ENCODE measurements around the gene LNP1. TPM values are rescaled to one million over a fixed set of nuclear protein-coding genes. Genes with fewer than 3 reads are reported as not detected.

LNP1 gene
- total RNA-seq, 1 donor from 2014 or later, result 2.1 TPM

- intact Hi-C loops (cut with micrococcal nuclease), result no loop called here
- Mint-ChIP-seq H3K9me3 (no peaks in the 10 kb centered on the region), H3K4me3 (no peak overlapping the region), H3K27me3 (peaks cover 26% of the 10 kb centered on the region), H3K36me3 (ENCODE audit: low read depth) (no peaks in the 10 kb centered on the region), H3K27ac (no peak overlapping the region), H3K4me1 (peaks cover 7% of the 10 kb centered on the region)
- no peak for DNase-seq
Measured at GRCh38 chr3:100489118-100489517, 87.8 kb downstream of the LNP1 start.

GRCh38 chr3:100492059-100493006 is 91.0 kb downstream of the LNP1 start, which contains the start of gene TMEM45A:
Gene TMEM45A, plus strand, starts transcription at chr3:100492619. Its CDS starts 62,593 bp downstream, at chr3:100555212.
- intact Hi-C loops (cut with micrococcal nuclease), result loop anchor here (1.0 kb wide), 1 partner anchor 91 kb away; the partner anchor contains the start of genes LNP1 and TOMM70
- Mint-ChIP-seq H3K36me3 (ENCODE audit: low read depth) (no peaks in the 10 kb centered on the region), H3K4me3 (peak within 1 kb of the TSS; percentile 89), H3K9me3 (no peaks in the 10 kb centered on the region), H3K27me3 (peaks cover 29% of the 10 kb centered on the region), H3K27ac (peak within 1 kb of the TSS; percentile 31), H3K4me1 (peaks cover 7% of the 10 kb centered on the region)
- DNase-seq, result peak; percentile 93

- Mint-ChIP-seq H3K27me3 (peaks cover 19% of the 10 kb centered on the region), H3K4me3 (no peak overlapping the region), H3K4me1 (peaks cover 7% of the 10 kb centered on the region), H3K27ac (no peak overlapping the region), H3K9me3 (no peaks in the 10 kb centered on the region), H3K36me3 (ENCODE audit: low read depth) (no peaks in the 10 kb centered on the region)
- no peak for DNase-seq
- intact Hi-C loops (cut with micrococcal nuclease), result no loop called here
Measured at GRCh38 chr3:100496711-100497261, 95.4 kb downstream of the LNP1 start.

- no peaks in the 10 kb centered on the region for H3K9me3 Mint-ChIP-seq
- peaks cover 20% of the 10 kb centered on the region for H3K27me3 Mint-ChIP-seq
- no peak overlapping the region for H3K4me3 Mint-ChIP-seq
- intact Hi-C loops (cut with micrococcal nuclease), result no loop called here
- no peaks in the 10 kb centered on the region for H3K4me1 Mint-ChIP-seq
- no peak overlapping the region for H3K27ac Mint-ChIP-seq
- no peaks in the 10 kb centered on the region for H3K36me3 Mint-ChIP-seq (ENCODE audit: low read depth)
- no peak for DNase-seq
Measured at GRCh38 chr3:100499651-100500050, 98.3 kb downstream of the LNP1 start.

- no peak for DNase-seq
- H3K9me3 Mint-ChIP-seq, result no peaks in the 10 kb centered on the region
- H3K4me3 Mint-ChIP-seq, result no peak overlapping the region
- no peaks in the 10 kb centered on the region for H3K36me3 Mint-ChIP-seq (ENCODE audit: low read depth)
- H3K4me1 Mint-ChIP-seq, result no peaks in the 10 kb centered on the region
- intact Hi-C loops (cut with micrococcal nuclease), result no loop called here
- H3K27me3 Mint-ChIP-seq, result peaks cover 16% of the 10 kb centered on the region
- H3K27ac Mint-ChIP-seq, result no peak overlapping the region
Measured at GRCh38 chr3:100500320-100500880, 99.1 kb downstream of the LNP1 start.

- H3K27me3 Mint-ChIP-seq, result peaks cover 14% of the 10 kb centered on the region
- intact Hi-C loops (cut with micrococcal nuclease), result no loop called here
- no peak overlapping the region for H3K27ac Mint-ChIP-seq
- H3K9me3 Mint-ChIP-seq, result peaks cover 7% of the 10 kb centered on the region
- H3K36me3 Mint-ChIP-seq (ENCODE audit: low read depth), result no peaks in the 10 kb centered on the region
- no peaks in the 10 kb centered on the region for H3K4me1 Mint-ChIP-seq
- no peak for DNase-seq
- no peak overlapping the region for H3K4me3 Mint-ChIP-seq
Measured at GRCh38 chr3:100503448-100503847, 102.1 kb downstream of the LNP1 start.

Other genes starting within 250 kb of the LNP1 start
- gene TBC1D23, start 140.5 kb upstream of the LNP1 start, total RNA-seq, result 17.6 and 19.4 TPM in 2 replicates
- 75.5 and 79.2 TPM in 2 replicates for gene NIT2, start 66.8 kb upstream of the LNP1 start, total RNA-seq
- gene TOMM70, start 450 bp upstream of the LNP1 start, total RNA-seq, result 57.4 and 61.5 TPM in 2 replicates
- 0.26 TPM in 1 of 2 replicates, not detected in the other for gene TMEM45A, start 91.1 kb downstream of the LNP1 start, total RNA-seq
- not detected in 2 replicates for gene ADGRG7, start 208.1 kb downstream of the LNP1 start, total RNA-seq